Peyer's patch (tissue), 4 donors: ENCODE data around the gene MGMT. TPM values are rescaled to one million over a fixed set of nuclear protein-coding genes. Genes with fewer than 3 reads are reported as not detected.

Experiments
- DNase-seq, 3 donors: peaks; one replicate each; pipeline ENCODE4 v3.0.0-alpha.2; 2017 to 2019
- H3K27ac ChIP-seq, 4 donors: fragments of 200-600 bp; sonication (generic); one replicate each; pipeline ENCODE4 v1.5.1; 2016 to 2019
- H3K27me3 ChIP-seq, 2 donors: fragments of 200-600 bp; sonication (generic); one replicate each; pipeline ENCODE4 v1.5.1; 2019
- H3K36me3 ChIP-seq, 3 donors: fragments of 200-600 bp; sonication (generic); one replicate each; pipeline ENCODE4 v1.5.1; 2016 to 2019
- H3K4me1 ChIP-seq, 4 donors: fragments of 200-600 bp; sonication (generic); one replicate each; pipeline ENCODE4 v1.5.1; 2016 to 2019
- H3K4me3 ChIP-seq, 4 donors: fragments of 200-600 bp; sonication (generic); 1 replicate in 3 of 4; 2 replicates in 1 of 4; pipeline ENCODE4 v1.5.1; 2016 to 2019; ENCODE audit warnings: mild to moderate bottlenecking in 1 of 4
- H3K9me3 ChIP-seq, 4 donors: fragments of 200-600 bp; sonication (generic); one replicate each; pipeline ENCODE4 v1.5.1; 2016 to 2019; ENCODE audit warnings: mild to moderate bottlenecking in 1 of 4
- POLR2A ChIP-seq, 2 donors: fragments of 450-650 bp; IDR thresholded peaks; one replicate each; pipeline ENCODE4 v1.5.1; 2017; ENCODE audit warnings: antibody characterized with exemption in 2 of 2, mild to moderate bottlenecking in 2 of 2, moderate library complexity in 2 of 2
- total RNA-seq, 4 donors: library from RNA; depleted of rRNA; stranded (reverse); fragments of >200 nt; gene quantifications; one replicate each; pipeline ENCODE4 v1.1.0, GENCODE V29; 2016
- TF ChIP-seq, protein P1 (sequence below), 6 experiments: fragments of 450-650 bp in 4 of 6; fragments of 200-600 bp in 2 of 6; sonication (generic) in 1 of 6; IDR thresholded peaks; one replicate each; pipeline ENCODE4 v1.5.1; 2017 to 2019; ENCODE audit warnings: antibody characterized with exemption in 6 of 6, mild to moderate bottlenecking in 3 of 6, moderate library complexity in 1 of 6

Gene MGMT
- total RNA-seq, 4 donors from 2014 or later = 24.5 to 43.7 (median 35.3) TPM

DNA sequence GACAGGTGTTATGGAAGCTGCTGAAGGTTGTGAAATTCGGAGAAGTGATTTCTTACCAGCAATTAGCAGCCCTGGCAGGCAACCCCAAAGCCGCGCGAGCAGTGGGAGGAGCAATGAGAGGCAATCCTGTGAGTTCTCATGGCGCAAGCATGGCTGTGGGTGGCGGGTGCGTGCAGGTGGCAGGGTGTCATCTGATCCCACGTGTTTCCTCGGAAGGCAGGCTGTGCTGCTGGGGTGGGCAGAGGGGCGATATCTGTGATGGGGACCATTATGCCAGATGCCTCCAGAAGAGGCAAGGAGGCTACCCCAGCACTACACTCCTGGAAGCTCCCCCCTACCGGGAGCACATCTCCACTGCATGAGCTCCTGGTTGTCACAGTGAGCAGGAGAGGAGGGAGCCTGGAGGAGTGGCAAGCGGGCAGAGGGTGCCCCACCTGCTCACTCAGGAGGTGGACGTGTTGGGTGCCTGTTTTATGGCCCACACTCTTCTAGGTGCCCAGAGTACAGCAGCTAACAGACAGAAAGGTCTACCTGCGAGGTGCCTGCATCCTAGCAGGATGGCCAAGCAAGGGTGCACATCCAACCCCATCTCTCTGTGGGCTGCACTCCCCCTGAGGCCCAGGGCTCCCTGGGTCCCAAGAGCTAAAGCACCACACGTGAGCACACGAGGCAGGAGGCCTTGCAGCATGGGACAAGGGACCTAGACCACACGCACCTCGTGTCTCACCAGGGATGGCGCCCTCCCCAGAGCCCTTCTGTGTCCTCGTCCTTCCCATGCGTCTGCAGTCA lies 292.4 kb downstream of the MGMT start:
- no peak overlapping the region for H3K4me3 ChIP-seq
- H3K36me3 ChIP-seq = peaks cover 0 to 15% (median 0%) of the 10 kb centered on the region in 3 donors
- H3K9me3 ChIP-seq = no peaks in the 10 kb centered on the region
- peak in 2 of 3 donors; percentile 24 to 35 for DNase-seq
- H3K4me1 ChIP-seq = no peaks in the 10 kb centered on the region
- TF ChIP-seq, protein P1, sequence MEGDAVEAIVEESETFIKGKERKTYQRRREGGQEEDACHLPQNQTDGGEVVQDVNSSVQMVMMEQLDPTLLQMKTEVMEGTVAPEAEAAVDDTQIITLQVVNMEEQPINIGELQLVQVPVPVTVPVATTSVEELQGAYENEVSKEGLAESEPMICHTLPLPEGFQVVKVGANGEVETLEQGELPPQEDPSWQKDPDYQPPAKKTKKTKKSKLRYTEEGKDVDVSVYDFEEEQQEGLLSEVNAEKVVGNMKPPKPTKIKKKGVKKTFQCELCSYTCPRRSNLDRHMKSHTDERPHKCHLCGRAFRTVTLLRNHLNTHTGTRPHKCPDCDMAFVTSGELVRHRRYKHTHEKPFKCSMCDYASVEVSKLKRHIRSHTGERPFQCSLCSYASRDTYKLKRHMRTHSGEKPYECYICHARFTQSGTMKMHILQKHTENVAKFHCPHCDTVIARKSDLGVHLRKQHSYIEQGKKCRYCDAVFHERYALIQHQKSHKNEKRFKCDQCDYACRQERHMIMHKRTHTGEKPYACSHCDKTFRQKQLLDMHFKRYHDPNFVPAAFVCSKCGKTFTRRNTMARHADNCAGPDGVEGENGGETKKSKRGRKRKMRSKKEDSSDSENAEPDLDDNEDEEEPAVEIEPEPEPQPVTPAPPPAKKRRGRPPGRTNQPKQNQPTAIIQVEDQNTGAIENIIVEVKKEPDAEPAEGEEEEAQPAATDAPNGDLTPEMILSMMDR (IDR thresholded peaks at IDR 0.05) = no peak
- TF ChIP-seq POLR2A (IDR thresholded peaks at IDR 0.05) = no peak
- no peaks in the 10 kb centered on the region for H3K27me3 ChIP-seq
- no peak overlapping the region for H3K27ac ChIP-seq

DNA sequence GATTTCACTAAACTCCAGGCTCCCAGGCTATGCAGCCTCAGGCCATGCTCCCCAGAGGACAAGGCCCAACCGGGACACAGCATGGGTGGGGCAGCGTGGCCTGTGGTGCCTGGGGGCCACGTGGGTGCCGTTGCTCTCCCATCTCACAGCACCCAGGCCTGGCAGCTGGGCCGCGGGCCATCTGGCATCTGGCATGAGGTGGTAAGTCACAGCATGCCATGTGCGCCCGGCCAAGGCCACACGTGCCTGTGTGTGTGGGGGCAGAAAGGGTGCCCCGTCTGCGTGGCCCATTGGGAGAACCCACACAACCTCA lies 292.9 kb downstream of the MGMT start:
- Histone ChIP-seq H3K36me3 (peaks cover 0 to 15% (median 0%) of the 10 kb centered on the region in 3 donors), H3K4me3 (no peak overlapping the region), H3K4me1 (no peaks in the 10 kb centered on the region), H3K9me3 (no peaks in the 10 kb centered on the region), H3K27ac (no peak overlapping the region), H3K27me3 (no peaks in the 10 kb centered on the region)
- TF ChIP-seq, protein P1 (IDR thresholded peaks at IDR 0.05) = no peak
- TF ChIP-seq POLR2A (IDR thresholded peaks at IDR 0.05) = no peak
- DNase-seq = peak in 1 of 3 donors; percentile 34

DNA sequence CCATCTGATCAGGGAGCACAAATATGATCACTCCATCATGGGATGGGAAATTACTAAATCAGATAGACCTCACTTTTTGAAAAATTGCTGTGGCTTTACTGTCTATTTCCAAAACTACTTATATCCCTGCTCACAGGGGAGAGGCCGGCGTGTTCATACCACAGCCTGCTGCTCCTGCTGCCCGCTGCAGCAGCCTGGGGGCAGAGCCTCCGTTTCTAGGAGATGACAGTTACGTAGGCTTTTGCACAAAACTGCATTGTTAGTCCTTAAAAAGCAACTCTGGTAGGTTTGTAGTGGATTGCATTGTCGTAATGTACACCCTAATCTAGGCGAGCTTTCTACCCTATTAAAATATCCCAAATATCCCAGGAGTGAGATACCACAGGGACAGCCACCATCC lies 293.4 kb downstream of the MGMT start:
- TF ChIP-seq, protein P1 (IDR thresholded peaks at IDR 0.05) = no peak
- TF ChIP-seq POLR2A (IDR thresholded peaks at IDR 0.05) = no peak
- H3K4me3 ChIP-seq = no peak overlapping the region
- no peaks in the 10 kb centered on the region for H3K27me3 ChIP-seq
- DNase-seq = no peak
- H3K4me1 ChIP-seq = no peaks in the 10 kb centered on the region
- H3K27ac ChIP-seq = no peak overlapping the region
- peaks cover 0 to 15% (median 0%) of the 10 kb centered on the region in 3 donors for H3K36me3 ChIP-seq
- no peaks in the 10 kb centered on the region for H3K9me3 ChIP-seq

DNA sequence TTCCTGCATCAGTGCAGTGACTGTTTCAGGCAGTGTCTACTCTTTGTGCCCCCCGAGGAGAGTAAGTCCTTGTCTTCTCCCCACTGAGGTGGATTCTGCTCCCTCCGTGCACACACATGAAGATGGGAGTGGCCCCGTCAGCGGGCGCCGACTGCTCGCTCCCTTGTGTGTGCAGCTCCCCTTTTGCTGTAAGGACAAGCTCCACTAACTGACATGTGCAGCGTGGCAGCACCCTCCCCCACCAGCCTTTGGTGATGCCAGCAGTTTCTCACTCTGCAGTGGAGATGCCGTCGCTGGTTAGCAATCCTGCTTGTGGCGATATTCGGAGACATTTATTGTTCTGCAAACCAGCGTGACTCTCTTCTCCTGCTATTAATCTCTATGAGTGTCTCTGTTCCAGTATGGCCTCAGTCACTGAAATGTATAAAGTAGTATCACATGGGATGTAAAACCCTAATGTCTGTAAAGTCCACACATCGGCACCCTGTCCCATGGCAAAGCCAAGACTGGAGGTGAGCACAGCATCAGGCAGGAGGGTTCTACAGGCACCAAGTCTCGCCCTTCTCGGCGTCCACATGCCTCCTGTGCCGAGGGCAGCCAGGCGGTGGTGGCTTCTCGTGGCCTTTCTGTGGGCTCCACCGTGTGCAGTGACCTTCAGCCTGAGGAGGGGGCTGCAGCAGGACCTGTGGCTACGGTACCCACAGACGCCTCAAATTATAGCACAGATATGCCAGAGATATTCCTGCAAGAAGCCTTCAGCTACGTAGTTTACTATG lies 294.3 kb downstream of the MGMT start:
- H3K4me3 ChIP-seq = no peak overlapping the region
- H3K9me3 ChIP-seq = no peaks in the 10 kb centered on the region
- no peaks in the 10 kb centered on the region for H3K4me1 ChIP-seq
- H3K36me3 ChIP-seq = peaks cover 0 to 15% (median 0%) of the 10 kb centered on the region in 3 donors
- H3K27me3 ChIP-seq = no peaks in the 10 kb centered on the region
- no peak for TF ChIP-seq POLR2A (IDR thresholded peaks at IDR 0.05)
- TF ChIP-seq, protein P1 (IDR thresholded peaks at IDR 0.05) = no peak
- no peak overlapping the region for H3K27ac ChIP-seq
- DNase-seq = peak in 2 of 3 donors; percentile 40

DNA sequence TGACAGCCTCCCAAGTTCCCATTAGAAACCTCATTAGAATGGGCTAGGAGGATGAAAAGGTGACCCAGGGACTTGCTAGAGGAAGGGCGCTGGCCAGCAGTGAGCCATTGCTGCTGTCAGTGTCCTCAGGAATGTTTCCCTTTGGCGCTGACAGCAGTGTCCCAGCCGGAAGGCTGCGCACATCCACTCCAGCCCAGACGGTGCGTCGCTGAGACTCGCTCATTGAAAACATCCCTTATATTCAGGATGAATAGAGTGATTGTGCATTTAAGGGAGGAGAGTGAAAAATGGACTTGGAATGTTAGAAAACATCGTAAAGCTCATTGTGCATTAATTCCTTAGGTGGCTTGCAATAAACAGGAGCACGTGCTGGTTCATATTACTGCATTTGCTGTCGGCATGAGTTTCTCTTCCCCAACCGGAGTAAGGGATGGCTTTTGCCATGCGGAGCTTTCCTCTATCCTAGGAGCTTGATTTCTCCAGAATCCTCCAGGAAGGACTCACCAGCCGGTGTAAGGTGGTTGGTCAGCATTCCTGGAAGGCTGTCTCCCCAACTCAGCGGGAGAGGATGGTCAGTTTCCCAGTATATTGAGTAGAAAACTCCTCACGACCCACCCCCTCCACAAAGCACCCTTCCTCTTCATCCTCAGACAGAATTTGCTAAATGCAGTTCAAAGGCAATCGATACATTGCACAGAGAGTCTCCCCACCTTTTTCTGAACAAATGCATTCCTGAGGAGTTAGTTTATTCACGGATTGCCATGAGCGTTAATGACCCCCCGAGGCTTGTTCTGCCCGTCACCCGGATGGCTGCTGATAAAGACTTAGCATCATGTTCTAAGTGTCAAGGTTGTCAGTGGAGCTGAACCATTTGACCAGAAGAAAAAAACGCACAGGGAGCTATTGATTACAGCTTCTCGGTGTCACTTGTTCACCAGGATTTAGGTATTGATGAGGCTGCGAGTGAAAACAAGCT lies 295.2 kb downstream of the MGMT start:
- Histone ChIP-seq H3K4me1 (no peaks in the 10 kb centered on the region), H3K4me3 (no peak overlapping the region), H3K9me3 (no peaks in the 10 kb centered on the region), H3K27me3 (no peaks in the 10 kb centered on the region), H3K36me3 (peaks cover 0 to 15% (median 0%) of the 10 kb centered on the region in 3 donors), H3K27ac (no peak overlapping the region)
- DNase-seq = peak in 2 of 3 donors; percentile 5 to 26
- no peak for TF ChIP-seq POLR2A (IDR thresholded peaks at IDR 0.05)
- TF ChIP-seq, protein P1 (IDR thresholded peaks at IDR 0.05) = no peak
